GM12891 (cell line): ENCODE data around the gene FAM193A.

Experiments used
- POLR2A ChIP-seq: IDR thresholded peaks from 2 replicates; pipeline ENCODE4 v1.6.1; 2011; ENCODE audit warnings: low read depth, low read length, control low read depth
- POLR2AphosphoS5 ChIP-seq: IDR thresholded peaks from 2 replicates; pipeline ENCODE4 v1.6.1; 2011; ENCODE audit warnings: low read depth, low read length, control low read depth
- SPI1 ChIP-seq: IDR thresholded peaks from 2 replicates; pipeline ENCODE4 v1.6.1; 2011; ENCODE audit warnings: low read depth, low read length, control low read depth

GRCh38 chr4:2744576-2745270 is 208.3 kb downstream of the FAM193A start:
- TF ChIP-seq POLR2A (no peak), POLR2AphosphoS5 (no peak), SPI1 (no peak)
